KBM-7 (cell line): ENCODE results near the gene PDLIM5.
"Not testable (repeated sequence)": the region's sequence is repeated elsewhere in the genome, so short reads cannot be mapped to it uniquely, and the experiment has no call there.

Experiments used
- DNase-seq: peaks from one replicate; pipeline ENCODE4 v3.0.0-alpha.2; 2015
- in situ Hi-C: fragments of 300-500 bp; cut with MboI; formaldehyde crosslinking; loops from 2 replicates; pipeline ENCODE4 v1.14.3; 2020; ENCODE audit warnings: low sequenced_read_pairs, low pct_unique_long_range_greater_than_20kb, mixed read lengths

PDLIM5 gene

DNA sequence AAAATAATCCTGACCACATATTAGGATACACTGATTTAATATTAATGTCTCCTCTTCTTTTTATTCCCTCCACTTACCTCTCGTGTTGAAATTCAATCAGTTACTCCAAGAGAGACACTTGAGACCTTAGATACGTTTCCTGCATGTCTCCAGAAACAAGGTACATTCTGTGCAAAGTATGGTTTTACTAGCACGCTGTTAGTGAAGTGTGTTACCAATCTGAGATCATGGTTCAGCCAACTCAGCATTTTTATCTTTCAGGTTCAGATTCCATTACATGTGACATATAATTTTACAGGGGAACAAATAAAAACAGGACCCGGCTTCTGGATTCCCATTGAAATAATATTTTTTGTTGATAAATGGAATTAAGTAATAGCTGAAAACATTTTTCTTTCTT, 32.2 kb downstream of the PDLIM5 start:
- in situ Hi-C loops = no loop called here
- DNase-seq = no peak

DNA sequence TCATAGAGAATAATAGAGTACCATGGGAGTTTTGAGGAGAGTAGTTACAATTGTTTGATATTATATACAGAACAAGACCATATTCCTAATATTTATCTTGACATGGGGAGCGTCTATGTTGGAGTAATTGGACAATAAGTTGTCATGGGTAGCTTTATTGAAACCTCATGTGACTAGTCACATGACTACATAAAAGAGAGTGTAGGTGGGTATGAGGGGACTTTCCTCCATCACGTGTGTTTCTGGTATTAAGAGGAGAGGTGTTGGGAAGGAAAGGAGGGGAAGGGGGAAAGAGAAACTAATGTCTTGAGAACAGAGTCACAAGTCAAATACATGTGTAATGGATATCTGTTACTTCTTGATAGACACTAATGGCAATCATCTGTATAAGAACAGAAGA, 33.1 kb downstream of the PDLIM5 start:
- DNase-seq = no peak
- in situ Hi-C loops = no loop called here

DNA sequence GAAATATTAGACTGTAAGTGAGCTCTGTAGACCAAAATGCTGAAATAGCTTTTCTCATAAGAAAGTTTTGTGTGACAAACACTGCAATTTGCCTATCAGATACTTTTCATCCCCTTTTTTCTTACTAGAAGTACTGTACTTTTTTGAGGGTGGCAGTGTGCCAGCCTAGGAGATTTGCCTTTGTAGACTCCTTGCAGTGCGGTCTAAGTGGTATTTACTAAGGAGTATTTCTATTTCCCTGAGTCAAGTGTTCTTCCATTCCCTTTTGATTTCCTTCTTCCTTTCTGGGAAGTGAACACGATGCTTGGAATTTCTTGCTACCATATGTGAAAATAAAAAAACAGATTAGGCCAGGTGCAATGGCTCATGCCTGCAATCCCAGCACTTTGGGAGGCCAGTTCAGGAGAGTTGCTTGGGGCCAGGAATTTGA, 34.6 kb downstream of the PDLIM5 start:
- DNase-seq = no peak
- in situ Hi-C loops = no loop called here

DNA sequence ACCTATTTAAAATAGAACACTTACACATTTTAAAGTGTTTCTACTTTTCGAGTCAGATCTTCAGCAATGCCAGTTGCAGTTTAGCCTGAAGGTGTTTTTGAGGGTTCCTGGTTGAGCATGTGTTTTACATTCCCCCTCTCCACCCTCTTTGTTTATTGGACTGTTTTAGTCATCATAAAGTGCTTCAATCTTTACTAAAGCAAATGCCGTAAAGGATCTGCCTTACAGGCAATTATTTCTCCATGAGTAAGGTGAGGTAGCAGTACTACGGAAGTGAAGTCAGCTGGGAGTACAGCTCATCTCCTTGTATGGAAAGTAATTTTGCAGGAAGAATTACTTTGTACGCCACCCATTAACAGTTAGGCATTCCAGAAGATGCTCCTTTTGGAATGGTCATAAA, 36.9 kb downstream of the PDLIM5 start:
- in situ Hi-C loops = no loop called here
- no peak for DNase-seq

DNA sequence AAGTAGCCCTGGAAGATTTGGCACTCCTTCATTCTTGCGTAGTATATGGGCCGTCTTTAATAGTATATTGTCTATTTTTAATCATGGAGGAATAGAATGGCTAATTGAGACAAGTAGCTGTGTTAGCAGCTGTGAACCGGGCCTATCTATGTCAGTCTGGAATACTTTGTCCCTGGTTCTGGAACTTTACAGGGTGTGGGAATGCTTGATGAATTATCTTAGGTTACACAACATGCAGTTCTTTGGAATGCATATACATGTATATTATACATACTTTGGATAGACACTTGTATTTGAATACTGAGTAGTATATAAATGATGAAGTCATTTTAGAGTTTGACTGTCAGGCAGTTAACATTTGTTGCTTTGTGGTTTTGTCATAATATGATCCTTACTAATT, 37.4 kb downstream of the PDLIM5 start:
- in situ Hi-C loops = no loop called here
- no peak for DNase-seq

DNA sequence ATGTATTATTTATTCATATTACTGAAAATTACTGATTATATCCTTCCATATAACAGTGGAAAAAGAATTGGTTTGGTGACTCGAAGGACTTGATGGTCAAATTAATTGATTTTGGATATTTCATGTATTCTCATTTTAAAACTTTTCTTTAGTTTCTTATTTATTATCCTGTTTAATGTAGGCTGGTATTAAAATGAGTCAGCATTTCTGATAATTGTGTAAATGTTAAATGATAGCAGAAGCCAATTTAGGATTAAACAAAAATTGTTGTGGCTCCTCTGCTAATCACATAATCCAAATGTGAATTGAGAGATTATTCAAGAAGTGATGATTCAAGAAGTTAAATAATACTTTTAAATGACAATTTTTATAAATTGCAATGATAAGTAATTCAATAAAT, 38.7 kb downstream of the PDLIM5 start:
- in situ Hi-C loops = no loop called here
- DNase-seq = no peak

DNA sequence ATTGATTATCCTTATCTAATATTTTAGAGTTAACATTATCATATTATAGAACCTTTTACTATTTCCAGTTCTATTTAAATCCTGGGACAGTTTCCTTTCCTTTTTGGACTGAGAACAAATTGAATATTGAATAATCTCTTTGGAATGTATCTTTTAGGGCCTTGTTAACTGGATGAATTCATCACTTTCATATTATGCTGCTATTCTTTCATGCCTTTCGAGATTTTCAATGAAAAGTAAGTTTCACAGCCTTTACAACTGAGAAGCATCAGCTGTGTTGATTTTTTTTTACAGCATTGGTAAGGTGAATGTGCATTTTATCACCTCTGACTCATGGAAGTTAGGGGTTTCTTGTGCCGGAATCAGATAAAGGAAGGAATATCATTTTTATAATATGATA, 39.6 kb downstream of the PDLIM5 start:
- DNase-seq = no peak
- in situ Hi-C loops = no loop called here

DNA sequence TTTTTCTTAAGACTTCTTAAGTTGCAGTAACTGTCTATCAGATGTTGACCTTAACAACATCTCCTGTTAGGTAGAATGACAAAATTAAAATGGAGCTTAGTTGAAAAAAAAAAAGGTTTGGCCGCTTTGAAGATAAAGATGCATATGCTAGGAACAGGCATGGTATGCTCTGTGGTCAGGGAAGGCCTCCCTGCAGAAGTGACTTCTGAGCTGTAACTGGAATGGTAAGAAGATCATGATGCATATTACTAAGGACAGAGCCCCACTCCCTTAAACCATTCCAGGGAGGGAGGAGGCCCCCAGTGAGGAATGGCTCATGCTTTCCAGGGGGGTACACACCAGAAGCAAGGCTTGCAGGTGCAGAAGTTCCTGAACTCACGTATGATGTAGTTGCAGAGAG, 43.7 kb downstream of the PDLIM5 start:
- no peak for DNase-seq
- in situ Hi-C loops = no loop called here

DNA sequence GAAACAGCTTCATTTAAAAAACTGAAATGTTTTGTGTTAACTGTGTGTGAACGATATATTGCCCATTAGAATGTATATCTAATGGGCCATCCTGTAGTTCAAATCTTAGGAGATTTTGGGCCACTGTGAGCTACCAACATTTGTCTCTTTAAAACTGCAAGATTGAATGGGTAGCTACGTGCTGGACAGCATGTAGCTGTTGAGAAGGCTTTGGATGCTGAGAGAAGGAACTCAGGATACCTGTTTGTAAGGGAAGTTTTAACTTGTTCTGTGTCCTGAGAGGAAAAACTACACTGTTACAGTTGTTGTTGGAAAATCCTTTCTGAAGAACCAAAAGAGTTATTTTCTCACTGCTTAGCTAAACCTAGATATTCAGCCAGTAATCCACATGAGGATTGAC, 45.9 kb downstream of the PDLIM5 start:
- in situ Hi-C loops = no loop called here
- no peak for DNase-seq

DNA sequence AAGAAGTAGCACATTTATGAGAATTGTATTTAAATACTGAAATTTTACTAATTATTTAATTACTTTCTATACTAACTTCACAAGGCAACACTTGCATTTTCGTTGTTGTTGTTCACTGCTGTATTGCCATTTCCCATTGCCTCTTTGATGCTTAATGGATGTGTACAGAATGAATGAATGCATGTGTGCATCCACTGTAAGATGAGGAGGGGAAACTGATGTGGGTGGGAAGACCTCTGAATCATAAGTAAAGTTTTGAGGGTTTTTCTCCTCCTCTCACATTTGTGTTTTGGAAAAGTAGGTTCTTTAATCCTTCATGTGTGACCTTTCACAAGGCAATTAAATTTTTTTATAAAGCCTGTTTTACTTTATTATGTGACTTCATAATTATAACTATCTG, 46.8 kb downstream of the PDLIM5 start:
- no peak for DNase-seq
- in situ Hi-C loops = no loop called here

DNA sequence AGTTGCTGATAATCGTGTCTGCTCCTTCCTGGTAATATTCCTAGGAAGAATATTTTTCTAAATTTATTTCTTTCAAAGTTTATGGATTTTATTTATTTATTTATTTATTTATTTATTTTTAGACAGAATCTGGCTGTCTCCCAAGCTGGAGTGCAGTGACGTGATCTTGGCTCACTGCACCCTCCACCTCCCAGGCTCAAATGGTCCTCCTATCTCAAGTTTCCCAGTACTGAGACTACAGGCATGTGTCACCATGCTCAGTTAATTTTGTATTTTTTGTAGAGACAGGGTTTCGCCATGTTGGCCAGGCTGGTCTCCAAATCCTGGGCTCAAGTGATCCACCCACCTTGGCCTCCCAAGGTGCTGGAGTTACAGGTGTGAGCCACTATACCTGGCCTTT, 48.9 kb downstream of the PDLIM5 start:
- no peak for DNase-seq
- in situ Hi-C loops = no loop called here

DNA sequence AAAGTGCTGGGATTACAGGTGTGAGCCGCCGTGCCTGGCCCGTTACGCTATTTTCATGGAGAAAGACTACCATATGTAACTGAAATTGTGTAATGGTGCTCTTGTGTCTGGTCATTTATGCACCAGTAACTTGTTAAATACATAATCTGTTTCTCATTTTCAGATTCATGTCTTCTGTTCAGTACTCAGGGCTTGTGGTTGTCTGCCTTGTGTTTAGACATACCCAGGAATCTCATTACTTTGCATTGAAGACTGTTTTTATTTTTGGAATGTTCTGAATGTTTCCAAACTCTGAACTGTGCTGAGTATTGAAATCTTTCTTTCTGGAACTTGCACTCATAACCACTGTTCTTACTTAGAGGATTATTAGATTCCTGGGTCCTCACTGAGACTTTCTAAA, 52.8 kb downstream of the PDLIM5 start:
- no peak for DNase-seq
- in situ Hi-C loops = no loop called here

DNA sequence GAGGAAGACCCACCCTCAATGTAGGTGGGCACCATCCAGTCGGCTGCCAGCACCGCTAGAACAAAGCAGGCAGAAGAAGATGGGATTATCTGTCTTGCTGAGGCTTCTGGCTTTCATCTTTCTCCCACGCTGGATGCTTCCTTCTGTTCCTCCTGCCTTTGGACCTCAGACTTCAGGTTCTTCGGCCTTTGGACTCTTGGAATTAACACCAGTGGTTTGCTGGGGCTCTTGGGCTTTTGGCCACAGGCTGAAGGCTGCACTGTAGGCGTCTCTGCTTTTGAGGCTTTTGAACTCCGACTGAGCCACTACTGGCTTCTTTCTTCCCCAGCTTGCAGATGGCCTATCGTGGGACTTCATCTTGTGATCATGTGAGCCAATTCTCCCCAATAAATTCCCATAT, 55.1 kb downstream of the PDLIM5 start:
- DNase-seq = no peak
- in situ Hi-C loops = no loop called here

DNA sequence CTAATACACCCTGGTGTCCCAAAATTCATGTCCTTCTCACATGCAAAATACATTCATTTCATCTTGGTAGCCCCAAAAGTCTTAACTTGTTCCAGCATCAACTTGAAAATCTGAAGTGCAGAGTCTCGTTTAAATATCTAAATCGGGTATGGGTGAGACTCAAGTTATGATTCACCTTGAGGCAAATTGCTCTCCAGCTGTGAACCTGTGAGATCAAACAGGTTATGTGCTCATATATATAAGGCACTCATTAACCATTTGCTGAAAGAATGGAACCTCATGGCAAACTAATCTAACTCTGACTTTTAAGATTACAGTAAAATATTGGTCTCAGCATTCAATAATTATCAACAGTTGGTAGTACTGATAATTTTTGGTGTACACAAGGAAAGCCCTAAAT, 55.5 kb downstream of the PDLIM5 start:
- DNase-seq = no peak
- in situ Hi-C loops = no loop called here

DNA sequence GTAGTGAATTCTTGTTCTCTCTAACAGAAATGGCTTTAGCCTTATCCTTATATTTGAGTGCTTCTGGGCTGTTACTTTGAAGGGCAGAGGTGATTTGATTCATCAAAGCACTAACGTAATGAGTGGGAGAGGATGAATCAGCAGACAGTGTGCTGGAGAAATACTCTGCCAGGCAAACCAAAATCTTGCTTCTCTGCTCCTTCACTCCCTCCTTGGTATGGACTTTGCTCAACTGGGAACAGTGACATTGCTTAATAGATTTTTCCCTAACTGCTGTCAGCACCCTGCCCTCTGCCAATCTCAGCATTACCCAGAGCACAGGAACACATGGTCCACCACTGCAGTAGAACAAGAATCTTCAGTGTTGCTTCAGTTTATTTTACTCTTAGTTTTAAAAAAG, 56.0 kb downstream of the PDLIM5 start:
- no peak for DNase-seq
- in situ Hi-C loops = no loop called here

DNA sequence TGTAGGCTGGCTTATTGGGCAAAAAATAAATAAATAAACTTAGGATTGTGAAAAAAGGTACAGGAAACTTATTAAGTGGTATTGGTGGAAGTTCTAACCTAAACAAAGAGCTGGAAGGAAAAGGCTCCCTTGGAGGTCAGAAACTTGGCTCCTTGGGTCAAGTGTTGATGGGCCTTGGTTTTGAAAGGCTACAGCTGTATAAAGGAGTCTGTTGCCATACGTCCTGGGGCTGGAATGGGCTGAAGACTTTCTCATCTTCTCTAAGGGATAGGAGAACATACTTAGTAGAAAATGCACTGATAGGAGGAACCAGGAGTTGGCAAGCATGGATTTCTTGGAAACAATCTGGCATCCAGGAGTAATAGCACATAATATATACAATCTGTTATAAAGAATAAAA, 56.6 kb downstream of the PDLIM5 start:
- DNase-seq = no peak
- in situ Hi-C loops = no loop called here

DNA sequence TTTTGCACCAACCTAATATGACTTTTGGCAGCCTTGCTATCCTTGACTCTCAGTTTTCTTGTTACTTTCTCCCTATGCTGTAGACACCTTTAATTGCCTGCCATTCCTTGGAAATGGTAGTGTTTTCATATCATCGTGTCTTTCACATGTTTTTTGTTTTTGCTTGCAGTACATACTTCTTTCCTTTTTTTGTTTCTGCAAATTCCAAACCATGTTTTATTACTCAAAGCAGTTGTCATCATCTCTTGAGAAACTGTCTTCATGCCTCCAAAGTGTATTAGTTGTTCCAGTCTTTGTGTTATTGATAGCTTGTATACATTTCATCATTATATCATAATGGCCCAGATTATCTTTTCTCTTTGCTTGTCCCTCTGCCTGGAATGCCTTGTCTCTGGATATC, 57.1 kb downstream of the PDLIM5 start:
- DNase-seq = no peak
- in situ Hi-C loops = no loop called here

DNA sequence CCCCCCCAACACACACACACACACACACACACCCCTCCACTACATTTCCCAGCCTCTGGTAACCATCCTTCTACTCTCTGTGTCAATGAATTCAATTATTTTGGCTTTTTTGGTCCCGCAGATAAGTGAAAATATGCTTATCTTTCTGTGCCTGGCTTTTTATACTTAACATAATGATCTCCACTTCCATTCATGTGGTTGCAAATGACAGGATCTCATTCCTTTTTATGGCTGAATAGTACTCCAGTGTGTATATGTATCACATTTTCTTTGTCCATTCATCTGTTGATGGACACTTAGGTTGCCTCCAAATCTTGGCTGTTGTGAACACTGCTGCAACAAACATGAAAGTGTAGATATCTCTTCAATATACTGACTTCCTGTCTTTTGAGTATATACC, 59.8 kb downstream of the PDLIM5 start:
- in situ Hi-C loops = no loop called here
- DNase-seq = no peak

DNA sequence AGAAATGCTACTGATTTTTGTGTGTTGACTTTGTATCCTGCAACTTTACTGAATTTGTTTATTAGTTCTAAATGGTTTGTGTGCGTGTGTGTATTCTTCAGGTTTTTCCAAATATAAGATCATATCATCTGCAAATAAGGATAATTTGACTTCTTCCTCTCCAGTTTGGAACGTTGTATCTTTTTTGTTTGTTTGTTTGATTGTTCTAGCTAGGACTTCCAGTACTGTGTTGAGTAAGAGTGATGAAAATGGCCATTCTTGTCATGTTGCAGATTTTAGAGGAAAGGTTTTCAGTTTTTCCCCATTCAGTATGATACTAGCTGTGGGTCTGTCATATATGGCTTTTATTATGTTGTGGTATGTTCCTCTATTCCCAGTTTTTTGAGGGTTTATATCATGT, 61.8 kb downstream of the PDLIM5 start:
- DNase-seq, in situ Hi-C loops: not testable (repeated sequence)

DNA sequence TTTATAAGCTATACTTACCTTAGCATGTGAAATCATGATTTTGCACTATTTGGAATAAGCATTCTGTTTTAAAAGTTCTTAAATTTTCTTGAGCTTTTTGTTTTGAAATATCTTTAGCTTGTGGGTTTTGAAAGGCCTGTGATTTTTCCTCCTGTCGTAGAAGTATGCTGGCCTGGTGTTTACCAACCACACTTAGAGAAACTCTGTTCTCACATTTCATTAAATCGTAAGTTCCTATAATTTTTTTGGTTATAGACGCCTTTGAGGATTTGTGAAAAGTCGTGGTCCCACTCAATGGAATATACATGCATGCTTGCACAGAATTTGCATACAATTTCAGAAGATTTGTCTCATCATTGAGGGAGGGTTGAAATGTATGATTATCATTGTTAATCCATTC, 63.6 kb downstream of the PDLIM5 start:
- in situ Hi-C loops = no loop called here
- no peak for DNase-seq

DNA sequence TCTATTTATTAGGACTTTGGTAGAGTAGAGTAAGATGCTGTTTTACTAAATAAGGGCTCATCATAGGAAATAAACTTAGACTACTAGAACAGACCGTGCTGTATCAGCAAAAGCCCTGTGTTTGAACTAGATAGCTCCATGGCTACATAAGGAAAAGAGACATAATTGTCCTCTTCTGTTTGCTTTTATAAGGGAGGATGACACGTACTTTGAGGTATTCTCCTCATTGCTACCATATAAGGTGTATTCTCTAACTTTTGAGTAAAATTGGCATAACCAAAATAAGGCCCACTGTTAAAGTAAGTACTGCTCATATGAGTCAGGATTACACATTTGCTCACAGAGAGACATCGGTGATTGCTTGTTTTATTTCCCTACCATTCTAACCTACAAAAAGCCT, 64.3 kb downstream of the PDLIM5 start:
- DNase-seq = no peak

DNA sequence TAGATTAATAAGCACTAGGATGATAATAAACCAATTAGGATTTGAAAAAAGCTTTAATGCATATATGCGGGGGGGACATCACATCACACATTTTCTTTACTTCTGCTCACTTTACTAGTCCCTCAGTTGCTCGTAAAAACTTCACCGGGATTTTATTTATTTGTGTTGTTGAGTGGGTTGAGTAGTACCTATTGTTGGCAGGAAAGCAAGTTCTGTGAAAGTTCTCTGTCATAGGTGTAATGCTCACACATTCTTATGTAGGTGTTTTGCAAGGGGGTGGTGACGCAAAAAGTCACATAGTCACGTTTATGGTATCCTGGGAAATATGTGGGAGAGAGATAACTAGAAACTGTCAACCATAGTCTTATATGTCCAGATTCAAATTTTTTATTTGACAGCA, 65.3 kb downstream of the PDLIM5 start:
- no peak for DNase-seq
- in situ Hi-C loops = no loop called here

More for the DNA sequence above, 64.3 kb downstream of the PDLIM5 start:
- in situ Hi-C loops = no loop called here
